Panc1 (cell line): Measurements from ENCODE around the gene SVIL. TPM values are rescaled to one million over a fixed set of nuclear protein-coding genes. Genes with fewer than 3 reads are reported as not detected.

Experiments used
- ATAC-seq: fragments of 200-7000 bp; cut with Tn5 transposase; 2 replicates; pipeline ENCODE4 v1.9.1; 2020; ENCODE audit warnings: mild to moderate bottlenecking, moderate library complexity
- BruUV-seq: library from RNA; stranded (reverse); fragments of 400-500 nt; replicated peaks from 2 replicates; lab custom pipeline; 2021; lab: Mats Ljungman, UMichigan
- CTCF ChIA-PET: fragments of 300-600 bp; sonication (Branson Sonifier 250); formaldehyde crosslinking; loops from one replicate; lab custom pipeline; 2022; ENCODE audit warnings: antibody characterized with exemption; lab: Charles Lee
- POLR2A ChIA-PET: fragments of 300-600 bp; sonication (Branson Sonifier 250); formaldehyde crosslinking; loops from one replicate; lab custom pipeline; 2022; ENCODE audit warnings: antibody characterized with exemption; lab: Charles Lee
- DNase-seq: peaks from one replicate; pipeline ENCODE4 v3.0.0-alpha.2; 2010; ENCODE audit warnings: low read depth, low spot score
- H3K27ac ChIP-seq: 2 replicates; pipeline ENCODE4 v1.5.1; 2011; ENCODE audit warnings: mild to moderate bottlenecking, low read length, inconsistent platforms
- H3K27me3 ChIP-seq: fragments of 200-500 bp; sonication (Bioruptor generic); 2 replicates; pipeline ENCODE4 v1.6.0; 2014; ENCODE audit warnings: low read length, inconsistent platforms; ENCODE audit not compliant: control insufficient read depth, insufficient read depth
- H3K36me3 ChIP-seq: fragments of 200-500 bp; sonication (Bioruptor generic); 2 replicates; pipeline ENCODE4 v1.5.1; 2014; ENCODE audit warnings: inconsistent platforms, mild to moderate bottlenecking, low read length, moderate library complexity; ENCODE audit not compliant: control insufficient read depth, insufficient read depth
- H3K4me1 ChIP-seq: 2 replicates; pipeline ENCODE4 v1.5.1; 2011; ENCODE audit warnings: inconsistent platforms, mild to moderate bottlenecking, low read length, moderate library complexity; ENCODE audit not compliant: control insufficient read depth, insufficient read depth
- H3K4me3 ChIP-seq, 2 experiments: 2 replicates each; pipeline ENCODE4 v1.5.1; 2011 to 2012; ENCODE audit warnings: low read depth in 2 of 2, low read length in 2 of 2, mild to moderate bottlenecking in 2 of 2, inconsistent platforms in 1 of 2, moderate library complexity in 1 of 2
- H3K9me3 ChIP-seq: fragments of 200-500 bp; sonication (Bioruptor generic); 2 replicates; pipeline ENCODE4 v1.5.1; 2014; ENCODE audit warnings: low read depth, mild to moderate bottlenecking, inconsistent platforms, low read length, moderate library complexity; ENCODE audit not compliant: control insufficient read depth, insufficient read depth
- POLR2AphosphoS5 ChIP-seq: IDR thresholded peaks from 2 replicates; pipeline ENCODE4 v1.6.1; 2012; ENCODE audit warnings: mild to moderate bottlenecking, low read depth, low read length, moderate library complexity
- SIN3A ChIP-seq: IDR thresholded peaks from 2 replicates; pipeline ENCODE4 v1.6.1; 2012; ENCODE audit warnings: low read depth, mild to moderate bottlenecking, low read length, moderate library complexity, borderline replicate concordance; ENCODE audit not compliant: insufficient read depth
- TCF7L2 ChIP-seq: IDR thresholded peaks from 2 replicates; pipeline ENCODE4 v1.6.1; 2011; ENCODE audit warnings: mild to moderate bottlenecking, low read depth, low read length, inconsistent platforms
- in situ Hi-C: cut with HindIII; loops from 2 replicates; pipeline ENCODE4 v1.10.0; 2016; ENCODE audit warnings: low sequenced_read_pairs, low pct_unique_long_range_greater_than_20kb
- intact Hi-C: fragments of 100-400 bp; cut with micrococcal nuclease; formaldehyde crosslinking; loops from one replicate; pipeline ENCODE4 v1.10.0; 2022; ENCODE audit not compliant: unreplicated experiment
- total RNA-seq: library from RNA; stranded (reverse); gene quantifications from one replicate; pipeline ENCODE4 v1.2.1, GENCODE V29; 2021; ENCODE audit not compliant: unreplicated experiment
- TF ChIP-seq, protein P1 (sequence below): fragments of 450-650 bp; IDR thresholded peaks from 2 replicates; pipeline ENCODE4 v1.5.1; 2017; ENCODE audit warnings: mild to moderate bottlenecking
- TF ChIP-seq, protein P2 (sequence below), 2 experiments: IDR thresholded peaks; 2 replicates each; pipeline ENCODE4 v1.6.1; 2011 to 2012; ENCODE audit warnings: low read depth in 2 of 2, control low read depth in 1 of 2, low read length in 1 of 2, mild to moderate bottlenecking in 1 of 2, moderate library complexity in 1 of 2; ENCODE audit not compliant: insufficient read depth in 1 of 2

Gene SVIL
- total RNA-seq, 1 experiment from 2014 or later = 72.8 TPM

DNA sequence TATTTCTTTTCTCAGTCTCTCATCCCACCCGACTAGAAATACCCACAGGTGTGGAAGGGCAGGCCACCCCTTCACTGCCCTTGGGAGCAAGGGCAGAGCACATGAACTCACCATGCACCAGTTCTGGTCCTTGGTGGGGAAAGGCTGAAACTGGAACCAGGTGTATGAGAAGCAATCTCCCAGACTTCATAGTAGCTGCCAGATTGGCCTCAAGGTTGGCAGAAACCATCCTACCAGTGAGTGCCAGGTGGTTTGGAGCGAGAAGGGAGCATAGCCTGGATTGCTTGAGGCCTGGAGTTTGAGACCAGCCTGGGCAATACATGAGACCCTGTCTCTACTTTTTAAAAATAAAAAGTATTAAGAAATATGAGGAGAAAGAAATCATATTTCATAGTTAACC is 207.1 kb downstream of the SVIL start:
- TF ChIP-seq, protein P1, sequence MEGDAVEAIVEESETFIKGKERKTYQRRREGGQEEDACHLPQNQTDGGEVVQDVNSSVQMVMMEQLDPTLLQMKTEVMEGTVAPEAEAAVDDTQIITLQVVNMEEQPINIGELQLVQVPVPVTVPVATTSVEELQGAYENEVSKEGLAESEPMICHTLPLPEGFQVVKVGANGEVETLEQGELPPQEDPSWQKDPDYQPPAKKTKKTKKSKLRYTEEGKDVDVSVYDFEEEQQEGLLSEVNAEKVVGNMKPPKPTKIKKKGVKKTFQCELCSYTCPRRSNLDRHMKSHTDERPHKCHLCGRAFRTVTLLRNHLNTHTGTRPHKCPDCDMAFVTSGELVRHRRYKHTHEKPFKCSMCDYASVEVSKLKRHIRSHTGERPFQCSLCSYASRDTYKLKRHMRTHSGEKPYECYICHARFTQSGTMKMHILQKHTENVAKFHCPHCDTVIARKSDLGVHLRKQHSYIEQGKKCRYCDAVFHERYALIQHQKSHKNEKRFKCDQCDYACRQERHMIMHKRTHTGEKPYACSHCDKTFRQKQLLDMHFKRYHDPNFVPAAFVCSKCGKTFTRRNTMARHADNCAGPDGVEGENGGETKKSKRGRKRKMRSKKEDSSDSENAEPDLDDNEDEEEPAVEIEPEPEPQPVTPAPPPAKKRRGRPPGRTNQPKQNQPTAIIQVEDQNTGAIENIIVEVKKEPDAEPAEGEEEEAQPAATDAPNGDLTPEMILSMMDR = no peak
- TF ChIP-seq, protein P2, sequence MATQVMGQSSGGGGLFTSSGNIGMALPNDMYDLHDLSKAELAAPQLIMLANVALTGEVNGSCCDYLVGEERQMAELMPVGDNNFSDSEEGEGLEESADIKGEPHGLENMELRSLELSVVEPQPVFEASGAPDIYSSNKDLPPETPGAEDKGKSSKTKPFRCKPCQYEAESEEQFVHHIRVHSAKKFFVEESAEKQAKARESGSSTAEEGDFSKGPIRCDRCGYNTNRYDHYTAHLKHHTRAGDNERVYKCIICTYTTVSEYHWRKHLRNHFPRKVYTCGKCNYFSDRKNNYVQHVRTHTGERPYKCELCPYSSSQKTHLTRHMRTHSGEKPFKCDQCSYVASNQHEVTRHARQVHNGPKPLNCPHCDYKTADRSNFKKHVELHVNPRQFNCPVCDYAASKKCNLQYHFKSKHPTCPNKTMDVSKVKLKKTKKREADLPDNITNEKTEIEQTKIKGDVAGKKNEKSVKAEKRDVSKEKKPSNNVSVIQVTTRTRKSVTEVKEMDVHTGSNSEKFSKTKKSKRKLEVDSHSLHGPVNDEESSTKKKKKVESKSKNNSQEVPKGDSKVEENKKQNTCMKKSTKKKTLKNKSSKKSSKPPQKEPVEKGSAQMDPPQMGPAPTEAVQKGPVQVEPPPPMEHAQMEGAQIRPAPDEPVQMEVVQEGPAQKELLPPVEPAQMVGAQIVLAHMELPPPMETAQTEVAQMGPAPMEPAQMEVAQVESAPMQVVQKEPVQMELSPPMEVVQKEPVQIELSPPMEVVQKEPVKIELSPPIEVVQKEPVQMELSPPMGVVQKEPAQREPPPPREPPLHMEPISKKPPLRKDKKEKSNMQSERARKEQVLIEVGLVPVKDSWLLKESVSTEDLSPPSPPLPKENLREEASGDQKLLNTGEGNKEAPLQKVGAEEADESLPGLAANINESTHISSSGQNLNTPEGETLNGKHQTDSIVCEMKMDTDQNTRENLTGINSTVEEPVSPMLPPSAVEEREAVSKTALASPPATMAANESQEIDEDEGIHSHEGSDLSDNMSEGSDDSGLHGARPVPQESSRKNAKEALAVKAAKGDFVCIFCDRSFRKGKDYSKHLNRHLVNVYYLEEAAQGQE (IDR thresholded peaks at IDR 0.05; ENCODE audit: insufficient read depth in 1 of 2, low read depth in 2 of 2, low read length in 1 of 2) = no peak
- TF ChIP-seq SIN3A = no peak
- no peak for TF ChIP-seq TCF7L2
- no peak for TF ChIP-seq POLR2AphosphoS5
- no TSS peak for BruUV-seq
- ATAC-seq = no peak
- no peak overlapping the region for H3K27ac ChIP-seq
- no peaks in the 10 kb centered on the region for H3K27me3 ChIP-seq
- H3K9me3 ChIP-seq = no peaks in the 10 kb centered on the region
- CTCF ChIA-PET = no interaction called here
- POLR2A ChIA-PET = no interaction called here
- intact Hi-C loops (no loop called here), in situ Hi-C loops (no loop called here)
- H3K4me3 ChIP-seq = no peak overlapping the region
- no peaks in the 10 kb centered on the region for H3K36me3 ChIP-seq
- H3K4me1 ChIP-seq = no peaks in the 10 kb centered on the region
- no peak for DNase-seq

DNA sequence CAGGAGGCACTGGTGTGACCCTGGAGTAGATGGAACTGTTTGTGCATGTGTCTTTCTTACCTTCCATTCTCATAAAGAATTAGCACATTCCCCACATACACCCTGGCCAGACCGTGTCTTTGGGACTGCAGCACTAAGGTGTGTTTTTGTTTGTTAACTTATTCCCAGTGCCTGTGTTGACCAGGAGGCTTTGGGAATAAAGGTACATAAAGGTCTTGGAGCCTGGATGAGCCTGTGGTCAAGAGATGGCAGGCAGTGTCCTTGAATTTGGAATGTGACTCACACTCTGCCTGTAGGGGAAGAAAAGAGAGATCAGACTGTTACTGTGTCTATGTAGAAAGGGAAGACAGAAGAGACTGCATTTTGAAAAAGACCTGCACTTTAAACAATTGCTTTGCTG is 208.4 kb downstream of the SVIL start:
- CTCF ChIA-PET = no interaction called here
- Histone ChIP-seq H3K4me3 (no peak overlapping the region), H3K9me3 (no peaks in the 10 kb centered on the region), H3K27me3 (no peaks in the 10 kb centered on the region), H3K36me3 (peaks cover 2% of the 10 kb centered on the region; the same call in 1 of the 2 replicates), H3K27ac (no peak overlapping the region), H3K4me1 (no peaks in the 10 kb centered on the region)
- ATAC-seq (no peak), DNase-seq (no peak)
- no peak for TF ChIP-seq SIN3A
- TF ChIP-seq POLR2AphosphoS5 = no peak
- no peak for TF ChIP-seq TCF7L2
- TF ChIP-seq, protein P2 (IDR thresholded peaks at IDR 0.05; ENCODE audit: insufficient read depth in 1 of 2, low read depth in 2 of 2, low read length in 1 of 2) = no peak
- TF ChIP-seq, protein P1 = no peak
- no TSS peak for BruUV-seq
- POLR2A ChIA-PET = no interaction called here
- in situ Hi-C loops = no loop called here
- intact Hi-C loops = no loop called here
